ENCODE results near the gene ERN2.

DNA sequence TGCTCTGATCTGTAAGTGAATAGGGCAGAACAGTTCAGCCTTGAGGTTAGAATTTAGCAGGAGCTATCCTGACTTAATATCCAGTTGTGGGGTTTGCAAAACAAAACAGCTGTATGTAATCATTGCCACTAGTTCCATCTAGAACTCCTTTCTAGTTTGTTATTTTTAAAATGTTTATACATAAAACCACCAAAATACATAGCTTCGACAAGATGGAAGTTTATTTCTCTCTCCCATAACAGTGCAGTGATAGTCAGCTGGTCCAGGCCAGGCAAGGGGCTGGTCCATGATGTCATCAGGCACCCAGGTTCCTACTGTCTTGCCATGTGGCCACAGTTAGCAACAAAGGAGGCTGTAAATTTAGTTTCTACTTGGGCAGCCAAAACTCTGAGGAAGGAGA lies 44.8 kb downstream of the ERN2 start:
- TF ChIP-seq CTCF (IDR thresholded peaks at IDR 0.05; ENCODE audit: poor library complexity) = no peak
- TF ChIP-seq EZH2phosphoT487 (IDR thresholded peaks at IDR 0.05; ENCODE audit: low read depth, severe bottlenecking, unreplicated experiment) = no peak
- no peak for TF ChIP-seq EZH2 (IDR thresholded peaks at IDR 0.05; ENCODE audit: borderline replicate concordance)

All from hepatocyte (in vitro differentiated cells).